Suprapubic skin (tissue), 4 donors: ENCODE data around the gene PDE11A. TPM values are rescaled to one million over a fixed set of nuclear protein-coding genes. Genes with fewer than 3 reads are reported as not detected.

Source experiments
- DNase-seq, 2 donors: peaks; one replicate each; pipeline ENCODE4 v3.0.0-alpha.2; 2019; ENCODE audit warnings: low spot score in 2 of 2
- H3K27ac ChIP-seq: fragments of 200-600 bp; sonication (generic); one replicate; pipeline ENCODE4 v1.5.1; 2019
- H3K27me3 ChIP-seq: fragments of 200-600 bp; sonication (generic); one replicate; pipeline ENCODE4 v1.5.1; 2019
- H3K36me3 ChIP-seq: fragments of 200-600 bp; sonication (generic); one replicate; pipeline ENCODE4 v1.5.1; 2019
- H3K4me1 ChIP-seq: fragments of 200-600 bp; sonication (generic); one replicate; pipeline ENCODE4 v1.5.1; 2019
- H3K4me3 ChIP-seq: fragments of 200-600 bp; sonication (generic); one replicate; pipeline ENCODE4 v1.5.1; 2019; ENCODE audit warnings: mild to moderate bottlenecking
- H3K9me3 ChIP-seq: fragments of 200-600 bp; sonication (generic); one replicate; pipeline ENCODE4 v1.5.1; 2019
- EP300 ChIP-seq: sonication (generic); formaldehyde crosslinking; IDR thresholded peaks from one replicate; pipeline ENCODE4 v1.6.1; 2017; ENCODE audit warnings: antibody characterized with exemption
- POLR2A ChIP-seq, 2 donors: fragments of 450-650 bp; IDR thresholded peaks; one replicate each; pipeline ENCODE4 v1.6.1; 2017; ENCODE audit warnings: antibody characterized with exemption in 2 of 2, mild to moderate bottlenecking in 2 of 2, moderate library complexity in 2 of 2
- POLR2AphosphoS5 ChIP-seq, 3 donors: sonication (generic); formaldehyde crosslinking; IDR thresholded peaks; one replicate each; pipeline ENCODE4 v1.6.1; 2017; ENCODE audit warnings: antibody characterized with exemption in 3 of 3
- WGBS: methylation state at CpG from one replicate; pipeline ENCODE4 v1.1.5; 2018; 5-methylcytosine and 5-hydroxymethylcytosine counted together
- total RNA-seq, 4 donors: library from RNA; depleted of rRNA; stranded (reverse); fragments of >200 nt; gene quantifications; one replicate each; pipeline ENCODE4 v1.1.0, GENCODE V29; 2016
- TF ChIP-seq, protein P1 (sequence below), 2 donors: fragments of 200-600 bp in 1 of 2; fragments of 450-650 bp in 1 of 2; sonication (generic) in 1 of 2; IDR thresholded peaks; one replicate each; pipeline ENCODE4 v1.5.1; 2016 to 2019; ENCODE audit warnings: antibody characterized with exemption in 2 of 2, mild to moderate bottlenecking in 1 of 2, moderate library complexity in 1 of 2

PDE11A gene
- total RNA-seq, 4 donors from 2014 or later: 0.08 to 1.0 (median 0.36) TPM

DNA sequence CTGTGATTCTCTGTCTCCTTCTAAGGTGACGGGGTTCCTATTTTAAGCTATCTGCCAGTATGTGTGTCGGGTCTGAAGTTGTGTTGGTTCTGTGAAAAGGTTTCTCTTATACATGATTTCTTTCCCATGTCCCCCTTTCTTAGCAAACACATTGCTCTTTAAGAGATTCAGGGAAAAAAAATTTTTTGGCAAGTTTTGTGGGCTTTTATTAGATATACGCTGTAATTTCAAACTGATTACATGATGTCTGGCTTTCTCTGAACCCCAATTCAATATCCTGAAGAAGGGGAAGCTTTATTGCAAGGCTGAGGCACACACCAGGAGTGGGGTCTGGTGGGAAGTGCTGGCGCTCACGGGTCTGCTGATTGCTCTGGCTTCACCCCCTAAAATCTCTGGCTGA lies 469.4 kb downstream of the PDE11A start:
- 89% methylated on average over 5 of the region's 5 CpGs for WGBS
- Histone ChIP-seq H3K4me3 (no peak overlapping the region), H3K36me3 (no peaks in the 10 kb centered on the region), H3K4me1 (peaks cover 10% of the 10 kb centered on the region), H3K27me3 (no peaks in the 10 kb centered on the region), H3K27ac (no peak overlapping the region), H3K9me3 (no peaks in the 10 kb centered on the region)
- DNase-seq: no peak
- TF ChIP-seq POLR2A (IDR thresholded peaks at IDR 0.05): no peak
- no peak for TF ChIP-seq EP300
- no peak for TF ChIP-seq POLR2AphosphoS5 (IDR thresholded peaks at IDR 0.05)
- TF ChIP-seq, protein P1, sequence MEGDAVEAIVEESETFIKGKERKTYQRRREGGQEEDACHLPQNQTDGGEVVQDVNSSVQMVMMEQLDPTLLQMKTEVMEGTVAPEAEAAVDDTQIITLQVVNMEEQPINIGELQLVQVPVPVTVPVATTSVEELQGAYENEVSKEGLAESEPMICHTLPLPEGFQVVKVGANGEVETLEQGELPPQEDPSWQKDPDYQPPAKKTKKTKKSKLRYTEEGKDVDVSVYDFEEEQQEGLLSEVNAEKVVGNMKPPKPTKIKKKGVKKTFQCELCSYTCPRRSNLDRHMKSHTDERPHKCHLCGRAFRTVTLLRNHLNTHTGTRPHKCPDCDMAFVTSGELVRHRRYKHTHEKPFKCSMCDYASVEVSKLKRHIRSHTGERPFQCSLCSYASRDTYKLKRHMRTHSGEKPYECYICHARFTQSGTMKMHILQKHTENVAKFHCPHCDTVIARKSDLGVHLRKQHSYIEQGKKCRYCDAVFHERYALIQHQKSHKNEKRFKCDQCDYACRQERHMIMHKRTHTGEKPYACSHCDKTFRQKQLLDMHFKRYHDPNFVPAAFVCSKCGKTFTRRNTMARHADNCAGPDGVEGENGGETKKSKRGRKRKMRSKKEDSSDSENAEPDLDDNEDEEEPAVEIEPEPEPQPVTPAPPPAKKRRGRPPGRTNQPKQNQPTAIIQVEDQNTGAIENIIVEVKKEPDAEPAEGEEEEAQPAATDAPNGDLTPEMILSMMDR (IDR thresholded peaks at IDR 0.05): no peak

DNA sequence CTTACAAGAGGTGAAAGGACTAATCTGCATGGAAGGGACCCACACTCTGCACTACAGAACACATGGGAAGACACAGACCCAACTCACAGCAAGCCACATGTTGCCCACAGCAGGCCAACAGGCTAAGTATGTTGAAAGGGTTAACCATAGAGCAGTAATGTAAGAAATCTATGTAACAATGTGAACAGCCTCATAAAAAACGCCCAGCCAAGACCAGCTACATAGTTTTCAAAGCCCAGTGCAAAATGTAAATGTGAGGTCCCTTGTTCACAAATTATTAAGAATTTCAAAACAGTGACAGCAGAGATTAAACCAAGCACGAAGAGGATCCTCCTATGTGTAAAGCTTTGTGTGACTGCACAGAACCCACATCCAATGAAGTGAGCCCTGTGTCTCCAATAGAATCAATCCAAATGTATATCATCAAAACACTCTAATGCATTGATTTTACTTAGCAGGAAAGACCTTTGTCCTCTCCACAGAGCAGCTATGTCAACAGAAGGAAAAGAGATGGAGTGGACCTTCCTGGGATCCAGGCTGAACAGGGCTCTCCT lies 469.9 kb downstream of the PDE11A start:
- DNase-seq: no peak
- H3K4me1 ChIP-seq: peaks cover 15% of the 10 kb centered on the region
- no peaks in the 10 kb centered on the region for H3K36me3 ChIP-seq
- H3K27me3 ChIP-seq: no peaks in the 10 kb centered on the region
- 76% methylated on average over 2 of the region's 2 CpGs for WGBS
- no peaks in the 10 kb centered on the region for H3K9me3 ChIP-seq
- no peak overlapping the region for H3K4me3 ChIP-seq
- no peak for TF ChIP-seq POLR2AphosphoS5 (IDR thresholded peaks at IDR 0.05)
- TF ChIP-seq POLR2A (IDR thresholded peaks at IDR 0.05): no peak
- no peak for TF ChIP-seq EP300
- TF ChIP-seq, protein P1 (IDR thresholded peaks at IDR 0.05): no peak
- H3K27ac ChIP-seq: no peak overlapping the region

DNA sequence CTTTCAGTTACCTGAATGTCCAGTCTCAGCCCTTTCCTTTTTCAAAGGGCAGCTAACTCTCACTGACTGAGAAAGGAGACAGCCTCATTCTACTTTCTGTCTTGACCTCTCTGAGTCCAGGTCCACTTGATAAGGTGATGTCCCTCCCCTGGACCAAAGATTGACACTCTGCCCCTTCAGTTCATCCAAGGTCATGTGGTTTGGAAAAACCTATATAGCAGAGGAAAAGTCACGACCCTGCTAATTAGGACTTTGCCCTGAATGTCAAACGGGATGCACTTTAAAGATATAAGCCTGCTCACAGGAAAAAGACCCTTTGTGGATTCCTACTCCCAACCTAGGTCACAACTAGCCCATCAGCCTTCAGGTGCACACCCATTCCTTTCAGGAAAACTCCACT lies 471.7 kb downstream of the PDE11A start:
- Histone ChIP-seq H3K9me3 (no peaks in the 10 kb centered on the region), H3K36me3 (no peaks in the 10 kb centered on the region), H3K4me1 (peaks cover 15% of the 10 kb centered on the region), H3K27ac (no peak overlapping the region), H3K4me3 (no peak overlapping the region), H3K27me3 (no peaks in the 10 kb centered on the region)
- no peak for DNase-seq
- WGBS: 89% methylated on average over 2 of the region's 2 CpGs
- TF ChIP-seq EP300 (no peak), POLR2AphosphoS5 (IDR thresholded peaks at IDR 0.05) (no peak), POLR2A (IDR thresholded peaks at IDR 0.05) (no peak)
- TF ChIP-seq, protein P1 (IDR thresholded peaks at IDR 0.05): no peak

DNA sequence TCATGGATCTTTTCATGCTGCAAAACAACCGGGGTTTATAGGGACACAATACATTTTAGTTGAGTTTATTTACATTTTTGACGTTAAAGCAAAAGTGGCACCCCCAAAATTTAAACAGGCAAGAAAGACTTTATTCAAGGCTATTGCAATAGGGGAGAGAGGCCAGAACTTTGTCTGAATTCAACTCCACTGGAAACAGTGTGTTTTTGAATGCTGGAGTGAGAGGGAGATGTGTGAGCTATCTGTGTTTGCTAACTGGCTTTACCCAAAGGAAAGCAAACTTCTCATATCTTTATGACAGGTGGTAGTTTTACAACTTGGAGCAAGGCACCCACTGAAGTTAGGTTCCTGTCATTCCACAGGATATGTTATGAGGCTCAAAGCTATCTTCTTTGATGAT lies 472.6 kb downstream of the PDE11A start:
- H3K4me1 ChIP-seq: peaks cover 15% of the 10 kb centered on the region
- 93% methylated on average over 2 of the region's 2 CpGs for WGBS
- no peak overlapping the region for H3K4me3 ChIP-seq
- peak overlapping the region; percentile 23 for H3K27ac ChIP-seq
- TF ChIP-seq POLR2AphosphoS5 (IDR thresholded peaks at IDR 0.05): no peak
- no peak for TF ChIP-seq EP300
- TF ChIP-seq, protein P1 (IDR thresholded peaks at IDR 0.05): no peak
- no peak for TF ChIP-seq POLR2A (IDR thresholded peaks at IDR 0.05)
- no peaks in the 10 kb centered on the region for H3K36me3 ChIP-seq
- no peak for DNase-seq
- no peaks in the 10 kb centered on the region for H3K9me3 ChIP-seq
- no peaks in the 10 kb centered on the region for H3K27me3 ChIP-seq

DNA sequence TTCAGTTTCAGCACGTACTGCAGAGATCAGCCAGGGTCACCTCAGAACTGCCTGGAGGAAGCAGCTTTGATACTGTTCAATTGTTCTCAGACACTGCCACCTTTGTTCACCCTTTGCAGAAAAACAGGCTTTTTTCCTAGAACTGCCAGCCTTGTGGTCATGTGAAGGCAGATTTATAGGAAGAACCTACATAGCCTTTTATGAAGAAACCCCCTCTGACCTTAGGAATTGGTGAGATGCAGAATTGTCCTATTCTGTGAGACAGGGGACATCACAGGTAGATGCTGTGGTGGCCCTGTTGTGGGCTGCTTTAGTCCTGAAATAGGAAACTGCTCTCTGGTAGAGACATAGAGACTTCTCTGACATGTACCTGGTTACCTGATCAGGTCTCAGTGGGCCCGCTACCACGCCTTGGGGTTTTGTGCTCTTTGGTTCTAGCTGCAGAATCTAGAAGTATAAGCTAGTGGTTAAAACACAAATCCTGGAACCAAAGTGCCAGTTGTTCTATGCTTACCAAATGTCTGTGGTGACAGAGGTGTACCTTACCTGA lies 473.4 kb downstream of the PDE11A start:
- Histone ChIP-seq H3K36me3 (no peaks in the 10 kb centered on the region), H3K9me3 (no peaks in the 10 kb centered on the region), H3K27me3 (no peaks in the 10 kb centered on the region), H3K4me3 (no peak overlapping the region), H3K27ac (peak overlapping the region; percentile 23), H3K4me1 (peaks cover 15% of the 10 kb centered on the region)
- no peak for DNase-seq
- TF ChIP-seq EP300: no peak
- TF ChIP-seq POLR2A (IDR thresholded peaks at IDR 0.05): no peak
- TF ChIP-seq, protein P1 (IDR thresholded peaks at IDR 0.05): no peak
- no peak for TF ChIP-seq POLR2AphosphoS5 (IDR thresholded peaks at IDR 0.05)
- WGBS: 66% methylated on average over 3 of the region's 3 CpGs
